ENCODE data around the gene LY6G5C. TPM values are rescaled to one million over a fixed set of nuclear protein-coding genes. Genes with fewer than 3 reads are reported as not detected.

The LY6G5C gene
- total and polyA plus RNA-seq, 2 of the 13 experiments (the other 11 are each of a cell fraction or from before 2014, with no cell fraction given): 0.33 to 0.55 TPM

DNA sequence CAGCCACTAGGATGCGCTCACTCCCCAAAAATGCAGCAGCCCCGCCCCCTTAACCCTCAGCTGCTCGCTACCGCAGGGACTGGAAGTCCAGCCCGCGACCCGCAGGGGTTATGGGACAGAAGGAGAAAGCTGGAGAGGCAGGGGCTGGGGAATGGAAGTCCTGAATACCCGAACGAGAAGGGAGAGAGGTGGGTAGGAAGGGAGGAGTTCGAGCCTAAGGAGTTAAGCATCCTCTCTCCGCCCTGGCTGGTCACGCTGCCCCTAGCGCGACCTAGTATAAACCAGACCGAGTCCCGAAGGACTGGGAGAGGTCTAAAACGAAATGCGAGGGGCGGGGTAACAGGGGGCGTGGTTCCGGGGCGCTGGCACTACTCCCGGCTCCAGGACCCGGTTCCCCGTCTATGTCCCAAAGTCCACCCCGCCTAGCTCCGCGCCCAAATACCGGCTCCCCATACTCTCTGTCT lies 48.7 kb upstream of the LY6G5C start (continued):
- peak; percentile 71; the same call in 1 of the 2 replicates for TF ChIP-seq REL (CRISPR knock-in tag; conservative IDR thresholded peaks at IDR 0.05)
- peak; percentile 97 for TF ChIP-seq ZNF335 (CRISPR knock-in tag; IDR thresholded peaks at IDR 0.05)
- TF ChIP-seq ATRX (CRISPR knock-in tag; IDR thresholded peaks at IDR 0.05; ENCODE audit: borderline replicate concordance): no peak
- TF ChIP-seq, protein P1, sequence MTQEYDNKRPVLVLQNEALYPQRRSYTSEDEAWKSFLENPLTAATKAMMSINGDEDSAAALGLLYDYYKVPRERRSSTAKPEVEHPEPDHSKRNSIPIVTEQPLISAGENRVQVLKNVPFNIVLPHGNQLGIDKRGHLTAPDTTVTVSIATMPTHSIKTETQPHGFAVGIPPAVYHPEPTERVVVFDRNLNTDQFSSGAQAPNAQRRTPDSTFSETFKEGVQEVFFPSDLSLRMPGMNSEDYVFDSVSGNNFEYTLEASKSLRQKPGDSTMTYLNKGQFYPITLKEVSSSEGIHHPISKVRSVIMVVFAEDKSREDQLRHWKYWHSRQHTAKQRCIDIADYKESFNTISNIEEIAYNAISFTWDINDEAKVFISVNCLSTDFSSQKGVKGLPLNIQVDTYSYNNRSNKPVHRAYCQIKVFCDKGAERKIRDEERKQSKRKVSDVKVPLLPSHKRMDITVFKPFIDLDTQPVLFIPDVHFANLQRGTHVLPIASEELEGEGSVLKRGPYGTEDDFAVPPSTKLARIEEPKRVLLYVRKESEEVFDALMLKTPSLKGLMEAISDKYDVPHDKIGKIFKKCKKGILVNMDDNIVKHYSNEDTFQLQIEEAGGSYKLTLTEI (CRISPR knock-in tag; conservative IDR thresholded peaks at IDR 0.05): no peak
- no peak for TF ChIP-seq ZNF782 (CRISPR knock-in tag; IDR thresholded peaks at IDR 0.05; ENCODE audit: borderline replicate concordance)
- TF ChIP-seq ZNF614 (CRISPR knock-in tag; IDR thresholded peaks at IDR 0.05; ENCODE audit: borderline replicate concordance): peak; percentile 72
- no peak for TF ChIP-seq ZNF674 (CRISPR knock-in tag; IDR thresholded peaks at IDR 0.05; ENCODE audit: low read depth)
- TF ChIP-seq, protein P2, sequence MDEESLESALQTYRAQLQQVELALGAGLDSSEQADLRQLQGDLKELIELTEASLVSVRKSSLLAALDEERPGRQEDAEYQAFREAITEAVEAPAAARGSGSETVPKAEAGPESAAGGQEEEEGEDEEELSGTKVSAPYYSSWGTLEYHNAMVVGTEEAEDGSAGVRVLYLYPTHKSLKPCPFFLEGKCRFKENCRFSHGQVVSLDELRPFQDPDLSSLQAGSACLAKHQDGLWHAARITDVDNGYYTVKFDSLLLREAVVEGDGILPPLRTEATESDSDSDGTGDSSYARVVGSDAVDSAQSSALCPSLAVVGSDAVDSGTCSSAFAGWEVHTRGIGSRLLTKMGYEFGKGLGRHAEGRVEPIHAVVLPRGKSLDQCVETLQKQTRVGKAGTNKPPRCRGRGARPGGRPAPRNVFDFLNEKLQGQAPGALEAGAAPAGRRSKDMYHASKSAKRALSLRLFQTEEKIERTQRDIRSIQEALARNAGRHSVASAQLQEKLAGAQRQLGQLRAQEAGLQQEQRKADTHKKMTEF (CRISPR knock-in tag; IDR thresholded peaks at IDR 0.05): peak; percentile 73
- TF ChIP-seq ASH2L (IDR thresholded peaks at IDR 0.05; ENCODE audit: insufficient read length, low read depth, low read length): peak; percentile 70
- TF ChIP-seq, protein P3, sequence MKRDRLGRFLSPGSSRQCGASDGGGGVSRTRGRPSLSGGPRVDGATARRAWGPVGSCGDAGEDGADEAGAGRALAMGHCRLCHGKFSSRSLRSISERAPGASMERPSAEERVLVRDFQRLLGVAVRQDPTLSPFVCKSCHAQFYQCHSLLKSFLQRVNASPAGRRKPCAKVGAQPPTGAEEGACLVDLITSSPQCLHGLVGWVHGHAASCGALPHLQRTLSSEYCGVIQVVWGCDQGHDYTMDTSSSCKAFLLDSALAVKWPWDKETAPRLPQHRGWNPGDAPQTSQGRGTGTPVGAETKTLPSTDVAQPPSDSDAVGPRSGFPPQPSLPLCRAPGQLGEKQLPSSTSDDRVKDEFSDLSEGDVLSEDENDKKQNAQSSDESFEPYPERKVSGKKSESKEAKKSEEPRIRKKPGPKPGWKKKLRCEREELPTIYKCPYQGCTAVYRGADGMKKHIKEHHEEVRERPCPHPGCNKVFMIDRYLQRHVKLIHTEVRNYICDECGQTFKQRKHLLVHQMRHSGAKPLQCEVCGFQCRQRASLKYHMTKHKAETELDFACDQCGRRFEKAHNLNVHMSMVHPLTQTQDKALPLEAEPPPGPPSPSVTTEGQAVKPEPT (CRISPR knock-in tag; IDR thresholded peaks at IDR 0.05; ENCODE audit: low read depth): no peak
- 0 out of 2 replicates have a peak, but pooled peaks have one; percentile 63 for TF ChIP-seq TEAD2 (CRISPR knock-in tag; IDR thresholded peaks at IDR 0.05)
- TF ChIP-seq YEATS2 (CRISPR knock-in tag; IDR thresholded peaks at IDR 0.05; ENCODE audit: borderline replicate concordance): peak; percentile 47; the same call in 1 of the 2 replicates
- TF ChIP-seq ZNF773 (CRISPR knock-in tag; IDR thresholded peaks at IDR 0.05; ENCODE audit: borderline replicate concordance): no peak
- TF ChIP-seq SP1 (IDR thresholded peaks at IDR 0.05): no peak
- peak; percentile 99 for TF ChIP-seq SP1 (CRISPR knock-in tag; IDR thresholded peaks at IDR 0.05)
- TF ChIP-seq ZNF792 (CRISPR knock-in tag; IDR thresholded peaks at IDR 0.05): peak; percentile 53; the same call in 1 of the 2 replicates
- peak; percentile 52 for TF ChIP-seq PHF5A (CRISPR knock-in tag; IDR thresholded peaks at IDR 0.05; ENCODE audit: low read depth, unreplicated experiment)
- TF ChIP-seq ZNF33A (CRISPR knock-in tag; IDR thresholded peaks at IDR 0.05; ENCODE audit: borderline replicate concordance): no peak; the same call in 1 of the 2 replicates
- TF ChIP-seq GPN1 (CRISPR knock-in tag; IDR thresholded peaks at IDR 0.05; ENCODE audit: borderline replicate concordance): no peak
- TF ChIP-seq, protein P4, sequence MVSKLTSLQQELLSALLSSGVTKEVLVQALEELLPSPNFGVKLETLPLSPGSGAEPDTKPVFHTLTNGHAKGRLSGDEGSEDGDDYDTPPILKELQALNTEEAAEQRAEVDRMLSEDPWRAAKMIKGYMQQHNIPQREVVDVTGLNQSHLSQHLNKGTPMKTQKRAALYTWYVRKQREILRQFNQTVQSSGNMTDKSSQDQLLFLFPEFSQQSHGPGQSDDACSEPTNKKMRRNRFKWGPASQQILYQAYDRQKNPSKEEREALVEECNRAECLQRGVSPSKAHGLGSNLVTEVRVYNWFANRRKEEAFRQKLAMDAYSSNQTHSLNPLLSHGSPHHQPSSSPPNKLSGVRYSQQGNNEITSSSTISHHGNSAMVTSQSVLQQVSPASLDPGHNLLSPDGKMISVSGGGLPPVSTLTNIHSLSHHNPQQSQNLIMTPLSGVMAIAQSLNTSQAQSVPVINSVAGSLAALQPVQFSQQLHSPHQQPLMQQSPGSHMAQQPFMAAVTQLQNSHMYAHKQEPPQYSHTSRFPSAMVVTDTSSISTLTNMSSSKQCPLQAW (CRISPR knock-in tag; IDR thresholded peaks at IDR 0.05): peak; percentile 48; the same call in 1 of the 2 replicates
- TF ChIP-seq, protein P5, sequence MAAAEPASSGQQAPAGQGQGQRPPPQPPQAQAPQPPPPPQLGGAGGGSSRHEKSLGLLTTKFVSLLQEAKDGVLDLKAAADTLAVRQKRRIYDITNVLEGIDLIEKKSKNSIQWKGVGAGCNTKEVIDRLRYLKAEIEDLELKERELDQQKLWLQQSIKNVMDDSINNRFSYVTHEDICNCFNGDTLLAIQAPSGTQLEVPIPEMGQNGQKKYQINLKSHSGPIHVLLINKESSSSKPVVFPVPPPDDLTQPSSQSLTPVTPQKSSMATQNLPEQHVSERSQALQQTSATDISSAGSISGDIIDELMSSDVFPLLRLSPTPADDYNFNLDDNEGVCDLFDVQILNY (CRISPR knock-in tag; conservative IDR thresholded peaks at IDR 0.05): no peak
- peak; percentile 7; the same call in 1 of the 2 replicates for TF ChIP-seq ZNF12 (CRISPR knock-in tag; IDR thresholded peaks at IDR 0.05)
- peak; percentile 27 for TF ChIP-seq POGZ (CRISPR knock-in tag; IDR thresholded peaks at IDR 0.05)
- no peak for TF ChIP-seq ZNF564 (CRISPR knock-in tag; IDR thresholded peaks at IDR 0.05)
